H1 (cell line): ENCODE data around the gene UNC93A. TPM values are rescaled to one million over a fixed set of nuclear protein-coding genes. Genes with fewer than 3 reads are reported as not detected.
A peak's percentile ranks its signal among the peaks of the same experiment; 100 is the strongest.
"Not testable (repeated sequence)": the region's sequence is repeated elsewhere in the genome, so short reads cannot be mapped to it uniquely, and the experiment has no call there.

ENCODE experiments used
- CTCF ChIA-PET: fragments of 300-600 bp; sonication (Branson Sonifier 250); formaldehyde crosslinking; loops from one replicate; lab custom pipeline; 2021; ENCODE audit not compliant: partially characterized antibody; lab: Charles Lee
- POLR2A ChIA-PET: fragments of 300-600 bp; sonication (Branson Sonifier 250); formaldehyde crosslinking; loops from one replicate; lab custom pipeline; 2021; ENCODE audit warnings: inconsistent platforms; ENCODE audit not compliant: partially characterized antibody; lab: Charles Lee
- DNase-seq, 2 experiments: peaks; one replicate each; pipeline versions ENCODE4 v3.0.0 to v3.0.0-alpha.2; 2010 to 2022; ENCODE audit warnings: low spot score in 2 of 2, low read depth in 1 of 2, mixed read lengths in 1 of 2
- FAIRE-seq: peaks from 2 replicates; lab custom pipeline; 2011; peaks lifted over from hg19 to GRCh38; lab: Jason Lieb, UNC
- H2AFZ ChIP-seq: 2 replicates; pipeline ENCODE4 v1.8.1; 2012; ENCODE audit warnings: low read length, inconsistent platforms
- H2AK5ac ChIP-seq: 2 replicates; pipeline ENCODE4 v1.6.1; 2013; ENCODE audit warnings: low read depth, low read length
- H2BK120ac ChIP-seq: replicated peaks from 2 replicates; pipeline ENCODE3; 2013; ENCODE audit warnings: low read depth, low read length, inconsistent platforms
- H2BK12ac ChIP-seq: 2 replicates; pipeline ENCODE4 v1.6.1; 2013; ENCODE audit warnings: low read depth, low read length
- H2BK15ac ChIP-seq: 2 replicates; pipeline ENCODE4 v1.6.1; 2013; ENCODE audit warnings: low read length
- H2BK20ac ChIP-seq: 2 replicates; pipeline ENCODE4 v1.6.1; 2013; ENCODE audit warnings: low read length
- H2BK5ac ChIP-seq: 2 replicates; pipeline ENCODE4 v1.6.1; 2013; ENCODE audit warnings: low read depth, low read length
- H3K14ac ChIP-seq: 2 replicates; pipeline ENCODE4 v1.6.1; 2013; ENCODE audit warnings: inconsistent platforms; ENCODE audit not compliant: insufficient read length
- H3K18ac ChIP-seq: 2 replicates; pipeline ENCODE4 v1.6.1; 2013; ENCODE audit warnings: low read length; ENCODE audit errors: extremely low read depth
- H3K23ac ChIP-seq: 2 replicates; pipeline ENCODE4 v1.6.1; 2013; ENCODE audit warnings: inconsistent platforms; ENCODE audit not compliant: insufficient read length
- H3K23me2 ChIP-seq: 2 replicates; pipeline ENCODE4 v1.6.1; 2013; ENCODE audit warnings: low read depth, low read length
- H3K27ac ChIP-seq: 2 replicates; pipeline ENCODE4 v1.6.1; 2011; ENCODE audit warnings: low read depth, low read length, inconsistent platforms
- H3K27me3 ChIP-seq, 4 experiments: replicated peaks in 1 of 4; 1 replicate in 1 of 4; 2 replicates in 3 of 4; pipeline versions ENCODE4 v1.6.1 to v1.8.1; 2011 to 2013; ENCODE audit warnings: low read length in 3 of 4, mild to moderate bottlenecking in 3 of 4, inconsistent platforms in 2 of 4, mixed read lengths in 2 of 4, moderate library complexity in 1 of 4; ENCODE audit not compliant: control insufficient read depth in 3 of 4, insufficient read depth in 3 of 4; ENCODE audit errors: extremely low read depth in 1 of 4
- H3K36me3 ChIP-seq, 4 experiments: 2 replicates each; pipeline versions ENCODE4 v1.6.1 to v1.8.1; 2011 to 2013; ENCODE audit warnings: mild to moderate bottlenecking in 4 of 4, low read length in 3 of 4, moderate library complexity in 2 of 4, control low read depth in 1 of 4, inconsistent platforms in 1 of 4; ENCODE audit not compliant: insufficient read depth in 4 of 4, control insufficient read depth in 2 of 4
- H3K4ac ChIP-seq: replicated peaks from 2 replicates; pipeline ENCODE3; 2013; ENCODE audit warnings: low read length, low read depth, mixed read lengths, inconsistent platforms; ENCODE audit not compliant: insufficient read length
- H3K4me1 ChIP-seq, 4 experiments: replicated peaks in 1 of 4; 1 replicate in 1 of 4; 2 replicates in 3 of 4; pipeline versions ENCODE4 v1.6.1 to v1.8.1; 2011 to 2013; ENCODE audit warnings: low read length in 3 of 4, inconsistent platforms in 2 of 4, mixed read lengths in 1 of 4; ENCODE audit not compliant: insufficient read depth in 4 of 4, control insufficient read depth in 3 of 4
- H3K4me2 ChIP-seq, 2 experiments: 2 replicates each; pipeline versions ENCODE4 v1.6.1 to v1.8.1; 2011 to 2013; ENCODE audit warnings: low read depth in 2 of 2, low read length in 2 of 2, control low read depth in 1 of 2, inconsistent platforms in 1 of 2, mild to moderate bottlenecking in 1 of 2; ENCODE audit not compliant: insufficient read depth in 1 of 2
- H3K4me3 ChIP-seq, 4 experiments: fragments of 200-600, 300-600 bp in 1 of 4; sonication (generic), shearing (Covaris generic), sonication (Bioruptor Twin) in 1 of 4; 2 replicates each; pipeline versions ENCODE4 v1.5.1 to v1.8.1; 2011 to 2016; ENCODE audit warnings: low read length in 4 of 4, low read depth in 3 of 4, control low read depth in 2 of 4, inconsistent platforms in 2 of 4, mild to moderate bottlenecking in 2 of 4, mixed read lengths in 1 of 4, moderate library complexity in 1 of 4; ENCODE audit not compliant: insufficient read depth in 2 of 4; ENCODE audit errors: extremely low read depth in 1 of 4
- H3K56ac ChIP-seq: replicated peaks from 2 replicates; pipeline ENCODE3; 2013; ENCODE audit warnings: low read depth, mild to moderate bottlenecking, mixed read lengths, low read length, inconsistent platforms; ENCODE audit not compliant: insufficient read length
- H3K79me1 ChIP-seq: 2 replicates; pipeline ENCODE4 v1.6.1; 2013; ENCODE audit warnings: low read depth, low read length, control low read depth
- H3K79me2 ChIP-seq, 2 experiments: 2 replicates each; pipeline versions ENCODE4 v1.6.1 to v1.8.1; 2012 to 2013; ENCODE audit warnings: low read length in 2 of 2, mild to moderate bottlenecking in 2 of 2, inconsistent platforms in 1 of 2; ENCODE audit not compliant: insufficient read depth in 2 of 2, control insufficient read depth in 1 of 2
- H3K9ac ChIP-seq, 4 experiments: replicated peaks in 1 of 4; 1 replicate in 1 of 4; 2 replicates in 3 of 4; pipeline versions ENCODE4 v1.6.1 to v1.8.1; 2011 to 2013; ENCODE audit warnings: low read depth in 3 of 4, low read length in 3 of 4, control low read depth in 2 of 4, mild to moderate bottlenecking in 2 of 4, moderate library complexity in 2 of 4, inconsistent platforms in 1 of 4; ENCODE audit errors: extremely low read depth in 1 of 4
- H3K9me3 ChIP-seq, 2 experiments: 2 replicates each; pipeline versions ENCODE4 v1.6.1 to v1.8.1; 2012 to 2013; ENCODE audit warnings: mild to moderate bottlenecking in 2 of 2, moderate library complexity in 2 of 2, control low read depth in 1 of 2, inconsistent platforms in 1 of 2, low read depth in 1 of 2, low read length in 1 of 2, mixed read lengths in 1 of 2; ENCODE audit not compliant: insufficient read depth in 2 of 2
- H4K20me1 ChIP-seq, 2 experiments: replicated peaks in 1 of 2; 2 replicates each; pipeline versions ENCODE3 to v1.8.1; 2011 to 2013; ENCODE audit warnings: inconsistent platforms in 2 of 2, low read length in 2 of 2, mild to moderate bottlenecking in 1 of 2; ENCODE audit not compliant: insufficient read depth in 2 of 2, control insufficient read depth in 1 of 2
- H4K5ac ChIP-seq: 2 replicates; pipeline ENCODE4 v1.6.1; 2013; ENCODE audit warnings: low read length, low read depth, mixed read lengths, inconsistent platforms; ENCODE audit not compliant: insufficient read length
- H4K8ac ChIP-seq: 2 replicates; pipeline ENCODE4 v1.8.0; 2013; ENCODE audit warnings: mild to moderate bottlenecking, moderate library complexity, low read length, inconsistent platforms; ENCODE audit not compliant: insufficient read depth; ENCODE audit errors: extremely low read depth
- H4K91ac ChIP-seq: replicated peaks from 2 replicates; pipeline ENCODE3; 2013; ENCODE audit warnings: low read length, mixed read lengths, inconsistent platforms; ENCODE audit not compliant: insufficient read length
- WGBS, 2 experiments: shearing (Covaris generic) in 1 of 2; methylation state at CpG; one replicate each; pipeline versions ENCODE4 v1.1.6 to v1.1.7; 2013 to 2015; ENCODE audit warnings: low lambda C conversion rate in 2 of 2, mixed read lengths in 2 of 2, inconsistent platforms in 1 of 2, low coverage in 1 of 2, missing lambda C conversion rate in 1 of 2; ENCODE audit not compliant: insufficient replicate concordance in 2 of 2, insufficient coverage in 1 of 2, insufficient read length in 1 of 2; ENCODE audit errors: extremely low coverage in 1 of 2, missing lambda C conversion rate in 1 of 2; 5-methylcytosine and 5-hydroxymethylcytosine counted together
- polyA plus RNA-seq, 7 experiments: library from polyadenylated mRNA; depleted of rRNA in 3 of 7; stranded (reverse) in 5 of 7; unstranded in 2 of 7; fragments of >200 nt in 5 of 7; fragments of 200-250 nt in 2 of 7; gene quantifications; 1 replicate in 5 of 7; 2 replicates in 1 of 7; 4 replicates in 1 of 7; pipeline versions ENCODE4 v1.2.1 to v1.2.3, GENCODE V29; 2011 to 2013; ENCODE audit warnings: missing spikeins in 2 of 7, mixed read lengths in 2 of 7
- total RNA-seq: library from RNA; stranded (reverse); fragmentation: NEBNext Ultra II Directional; extraction: Animal tissue kit (Norgen Biotek cat#: 25700); gene quantifications from 2 replicates; pipeline ENCODE4 v1.2.1, GENCODE V29; 2021

UNC93A gene
- total and polyA plus RNA-seq, 2 of the 8 experiments (the other 6 are each of a cell fraction or from before 2014, with no cell fraction given), result 0.39 TPM; not detected in 1

GRCh38 chr6:167241321-167242134, 49.6 kb upstream of the UNC93A start:
- H3K79me1 ChIP-seq, H4K20me1 ChIP-seq, POLR2A ChIA-PET, H4K91ac ChIP-seq, H3K4ac ChIP-seq, H3K4me3 ChIP-seq, H3K27ac ChIP-seq, H3K14ac ChIP-seq, H2AK5ac ChIP-seq, H2BK5ac ChIP-seq, H3K79me2 ChIP-seq, H2BK20ac ChIP-seq, H3K23ac ChIP-seq, H3K18ac ChIP-seq, H3K4me2 ChIP-seq, H2BK15ac ChIP-seq, H3K56ac ChIP-seq, DNase-seq, H4K5ac ChIP-seq, H3K27me3 ChIP-seq, H4K8ac ChIP-seq, H2AFZ ChIP-seq, H3K23me2 ChIP-seq, H3K9me3 ChIP-seq, H3K9ac ChIP-seq, H2BK120ac ChIP-seq: not testable (repeated sequence)
- CTCF ChIA-PET, result interaction anchor here (1.8 kb wide), 1 partner anchor 44 kb away, joined by 3 read pairs; no protein-coding TSS in a partner anchor
- peak; percentile 24 for FAIRE-seq
- Histone ChIP-seq H3K4me1 (peaks cover 13 to 42% (median 32%) of the 10 kb centered on the region in 4 experiments), H2BK12ac (peak overlapping the region; percentile 60; the same call in 1 of the 2 replicates), H3K36me3 (peaks cover 0 to 12% (median 4%) of the 10 kb centered on the region in 4 experiments; a peak in 4 of 8 replicates)
- WGBS, 2 experiments, result 90% methylated on average over 16 of the region's 30 CpGs; no CpG with 5 or more reads in 1 of the 2 experiments
